NCI-H2107 treated with DMSO at 0.1 percent for 48 hours (cell line): ENCODE measurements around the gene DCAF4L1.

Experiments
- DNase-seq: peaks from one replicate; lab custom pipeline; 2025; ENCODE audit not compliant: unreplicated experiment; lab: John Stamatoyannopoulos, UW

DCAF4L1 gene

DNA sequence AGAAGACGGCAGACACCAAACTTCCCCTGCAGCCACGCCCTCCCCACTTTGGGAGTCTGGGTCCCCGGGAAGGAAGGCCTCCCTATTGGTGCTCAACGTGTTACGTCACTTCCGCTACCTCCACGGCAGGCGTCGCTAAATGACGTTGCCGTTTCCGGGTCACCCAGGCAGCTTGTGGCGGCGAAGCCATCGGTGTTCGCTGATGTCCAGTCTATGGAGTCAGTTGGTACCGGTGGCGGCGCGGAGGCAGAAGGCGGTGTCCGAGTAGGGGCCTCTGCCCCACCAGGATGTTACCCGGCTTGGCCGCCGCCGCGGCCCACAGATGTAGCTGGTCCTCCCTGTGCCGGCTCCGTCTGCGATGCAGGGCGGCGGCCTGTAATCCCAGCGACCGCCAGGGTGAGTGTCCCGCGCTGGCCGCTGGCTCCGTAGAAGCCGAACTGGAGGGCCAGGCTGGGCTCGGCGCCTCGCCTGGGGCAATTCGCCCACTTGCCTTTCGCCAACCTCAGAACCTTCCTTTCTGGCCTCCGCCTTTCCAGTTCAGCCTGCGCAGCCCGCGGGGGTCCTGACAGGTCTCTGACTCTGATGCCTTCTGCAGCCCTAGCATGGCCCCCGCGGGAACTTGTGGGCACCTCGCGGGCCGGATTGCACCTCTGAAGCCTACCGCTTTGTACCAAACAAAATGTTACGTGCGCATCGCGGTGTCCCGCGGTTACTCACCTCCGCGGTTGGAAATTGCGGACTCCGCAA is 9.0 kb downstream of the DCAF4L1 start, which contains the start of gene SLC30A9:
SLC30A9 (plus strand) TSS at position 166 of the 747 bp plus-strand sequence; CDS start at position 288, 122 bp downstream.
- DNase-seq = peak; percentile 67

DNA sequence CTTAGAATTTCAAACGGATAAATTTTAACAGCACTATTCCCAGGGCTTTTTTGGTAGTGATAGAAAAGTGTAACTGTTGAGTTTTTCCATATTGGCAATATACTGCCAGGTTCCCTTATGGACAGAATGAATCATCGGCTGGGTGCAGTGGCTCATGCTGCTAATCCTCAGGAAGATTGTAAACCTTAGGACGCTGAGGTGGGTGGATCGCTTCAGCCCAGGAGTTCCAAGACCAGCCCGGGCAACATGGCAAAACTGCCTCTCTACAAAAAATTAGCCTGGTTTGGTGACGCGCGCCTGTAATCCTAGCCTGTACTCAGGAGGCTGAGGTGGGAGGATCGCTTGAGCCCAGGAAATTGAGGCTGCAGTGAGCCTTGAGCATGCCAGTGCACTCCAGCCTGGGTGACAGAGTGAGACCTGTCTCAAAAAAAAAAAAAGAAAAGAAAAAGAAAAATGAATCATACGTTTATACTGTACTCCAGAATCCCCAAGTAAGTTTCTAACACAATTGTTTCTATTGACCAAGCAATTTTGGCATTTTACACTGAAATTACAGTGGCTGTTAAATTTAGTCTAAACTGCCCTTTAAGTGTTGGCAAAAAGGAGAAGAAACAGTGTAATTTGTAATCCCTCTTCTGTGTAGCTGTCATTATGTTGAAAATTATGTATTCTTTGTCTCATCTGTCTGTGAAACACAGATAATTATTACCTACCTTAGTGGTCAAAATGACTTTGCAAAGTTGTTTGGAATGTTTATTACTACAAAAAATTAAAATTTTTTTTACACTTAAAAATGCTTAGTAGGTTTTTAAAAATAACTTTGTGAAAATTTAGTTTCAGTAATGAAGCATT is 10.6 kb downstream of the DCAF4L1 start:
- DNase-seq = no peak

DNA sequence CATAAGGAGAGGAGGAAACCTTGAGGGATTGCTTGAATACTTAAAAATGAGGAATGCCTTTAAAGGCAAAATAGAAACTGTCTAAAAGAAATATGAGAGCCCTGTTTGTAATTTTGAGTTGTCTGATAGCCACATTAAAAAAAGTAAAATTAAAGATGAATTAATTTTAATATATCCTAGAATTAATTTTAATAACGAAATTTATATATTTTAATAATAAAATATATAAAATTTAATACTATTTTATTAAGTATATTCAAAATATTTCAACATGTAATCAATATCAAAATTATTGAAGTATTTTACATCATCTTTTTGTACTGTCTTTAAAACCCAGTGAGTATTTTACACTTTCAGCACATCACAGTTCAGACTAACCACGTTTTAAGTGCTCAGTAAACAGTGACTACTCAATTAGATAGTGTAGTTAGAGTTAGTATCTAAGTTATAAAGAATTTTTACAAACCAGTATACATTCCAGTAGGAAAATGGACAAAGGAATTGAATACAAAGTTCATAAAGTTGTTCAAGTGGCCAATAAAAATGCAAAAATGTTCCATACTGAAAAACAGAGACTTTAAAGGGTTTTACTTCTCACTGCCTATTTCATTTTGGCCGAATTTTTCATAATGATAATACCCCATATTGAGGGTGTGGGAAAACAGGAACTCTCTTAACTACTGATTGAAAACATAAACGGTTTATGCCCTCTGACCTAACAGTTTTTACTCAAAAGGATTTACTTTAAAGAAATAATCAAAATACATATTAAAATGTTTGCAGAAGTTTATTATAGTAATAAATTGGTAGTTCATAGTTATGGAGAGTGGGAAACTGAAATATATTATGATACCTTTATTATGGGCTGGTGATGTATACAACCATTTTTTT is 11.7 kb downstream of the DCAF4L1 start:
- no peak for DNase-seq

DNA sequence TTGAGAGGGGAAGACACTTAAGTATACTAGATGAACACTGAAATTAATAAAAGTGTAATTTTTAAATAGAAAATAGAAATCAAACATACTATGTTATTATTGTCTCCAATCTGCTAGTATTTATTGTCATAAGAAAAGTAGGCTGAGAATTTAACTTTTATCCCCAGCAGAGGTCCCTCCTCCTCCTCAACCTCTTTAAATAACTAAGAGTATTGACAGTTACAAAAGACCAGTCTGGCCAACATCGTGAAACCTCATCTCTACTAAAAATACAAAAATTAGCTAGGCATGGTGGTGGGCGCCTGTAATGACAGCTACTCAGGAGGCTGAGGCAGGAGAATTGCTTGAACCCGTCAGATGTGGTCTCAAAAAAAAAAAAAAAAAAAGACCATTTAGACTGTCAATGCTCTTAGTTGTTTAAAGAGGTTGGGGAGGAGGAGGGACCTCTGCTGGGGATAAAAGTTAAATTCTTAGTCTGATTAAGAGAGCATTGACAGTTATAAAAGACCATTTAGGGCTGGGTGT is 13.0 kb downstream of the DCAF4L1 start:
- DNase-seq = no peak

DNA sequence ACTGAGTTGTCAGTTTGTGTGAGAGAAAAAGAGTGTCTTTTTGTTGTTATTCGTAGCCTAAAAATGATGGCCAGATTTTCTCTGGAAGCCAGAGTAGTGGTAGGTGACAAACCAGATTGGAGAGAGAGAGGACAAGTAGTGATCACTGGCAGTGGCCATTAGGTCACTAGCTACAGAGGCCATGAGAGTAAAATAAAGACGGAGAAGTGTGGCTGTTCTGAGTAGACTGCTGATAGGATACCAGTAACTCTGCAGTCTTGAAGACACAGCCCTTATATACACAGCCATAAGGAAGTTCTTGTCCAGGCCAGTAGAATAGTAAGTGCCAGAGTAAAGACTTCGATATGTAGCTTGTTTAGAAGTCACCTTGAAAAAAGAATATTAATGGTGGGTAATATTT is 16.5 kb downstream of the DCAF4L1 start:
- DNase-seq = no peak

DNA sequence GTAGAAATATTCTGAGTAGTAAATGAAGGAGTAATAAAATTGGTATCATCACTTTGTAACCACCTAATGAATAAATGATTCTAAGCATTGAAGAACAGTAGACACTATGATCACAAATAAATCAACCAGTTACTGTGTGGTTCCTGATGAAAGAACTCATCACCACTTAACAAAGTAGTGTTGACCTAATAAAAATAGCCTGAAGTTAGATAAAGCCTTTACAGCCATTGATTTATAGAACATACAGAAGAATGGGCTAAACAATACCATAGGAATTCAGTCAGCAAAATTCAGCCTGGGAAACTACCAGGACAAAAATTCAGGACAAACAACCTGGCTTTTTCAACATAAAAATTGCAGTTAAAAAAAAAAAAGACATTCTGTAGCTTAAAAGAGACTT is 17.8 kb downstream of the DCAF4L1 start:
- no peak for DNase-seq

DNA sequence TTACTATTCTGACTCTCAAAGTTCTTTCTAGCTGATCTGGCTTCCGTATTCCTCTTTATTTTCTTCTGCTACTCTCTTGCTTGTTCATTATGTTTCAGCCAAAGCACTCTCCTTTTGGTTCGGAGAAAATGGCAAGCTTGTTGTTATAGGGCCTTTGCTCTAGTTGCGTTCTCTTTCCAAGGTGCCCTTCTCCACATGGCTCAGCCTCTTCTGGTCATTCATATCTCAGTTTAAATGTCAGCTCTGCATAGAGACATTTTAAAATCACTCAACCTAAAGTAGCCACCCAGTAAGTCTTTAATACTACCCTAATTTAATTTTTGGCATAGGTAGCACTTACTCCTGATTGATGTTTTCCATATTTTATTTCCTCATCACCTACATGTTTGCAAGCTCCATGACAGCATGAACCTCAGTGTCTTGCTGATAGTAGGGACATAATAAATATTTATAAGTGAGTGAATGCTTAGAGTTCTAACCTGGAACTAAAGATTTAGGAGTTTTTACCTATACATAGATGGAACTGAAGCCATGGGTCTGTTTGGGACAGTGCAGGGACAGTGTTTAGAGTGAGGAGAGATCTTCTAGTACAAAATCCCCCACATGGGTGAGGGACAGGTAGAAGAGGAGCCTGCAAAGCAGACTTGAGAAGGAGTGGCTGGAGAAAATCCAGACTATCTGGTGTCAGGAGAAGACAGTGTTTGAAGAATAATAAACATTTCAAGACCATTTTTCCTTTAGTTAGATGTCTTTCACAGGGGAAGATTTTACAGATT is 26.6 kb downstream of the DCAF4L1 start:
- DNase-seq = no peak

DNA sequence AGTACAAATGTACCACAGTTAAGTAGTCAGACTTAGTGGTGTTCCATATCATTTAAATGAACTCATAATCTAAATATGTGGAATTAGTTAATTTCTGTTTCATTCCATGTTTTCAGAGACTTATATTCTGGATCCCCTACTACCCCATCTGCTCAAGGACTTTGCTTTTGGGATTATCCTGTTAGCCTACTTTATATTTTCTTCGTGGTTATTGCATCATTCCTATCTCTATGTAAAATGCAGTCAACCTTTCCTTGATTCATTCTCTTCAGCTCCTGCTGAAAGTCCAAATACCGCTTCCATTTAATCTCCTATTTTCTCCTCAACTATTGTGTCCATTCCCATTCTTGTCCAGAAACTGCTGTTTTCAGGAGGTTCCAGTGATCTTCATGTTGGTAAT is 33.9 kb downstream of the DCAF4L1 start:
- DNase-seq = no peak

DNA sequence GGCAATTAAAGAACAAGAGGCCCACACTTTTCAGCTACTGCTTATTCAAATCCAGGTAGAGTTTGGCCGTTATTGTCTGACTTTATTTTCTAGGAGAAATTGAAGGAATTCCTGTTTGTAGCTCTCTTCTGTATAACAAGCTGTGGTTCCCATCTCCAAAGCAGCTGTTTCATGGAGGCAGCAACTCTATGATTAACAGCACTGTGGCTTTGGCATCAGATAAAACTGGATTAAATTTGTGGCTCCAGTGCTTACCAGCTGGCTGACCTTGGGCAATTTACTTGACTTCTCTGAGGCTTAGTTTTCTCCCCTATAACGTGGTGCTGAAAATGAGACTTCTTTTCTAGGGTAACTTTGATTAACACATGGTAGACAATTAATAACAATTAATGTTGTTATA is 36.9 kb downstream of the DCAF4L1 start:
- DNase-seq = no peak
